Left colon (tissue), 2 donors: ENCODE data around the gene TRIM5. TPM values are rescaled to one million over a fixed set of nuclear protein-coding genes. Genes with fewer than 3 reads are reported as not detected.

Experiments
- ATAC-seq: fragments of 200-7000 bp; cut with Tn5 transposase; one replicate; pipeline ENCODE4 v1.9.1; 2020; ENCODE audit warnings: mild to moderate bottlenecking, moderate library complexity
- DNase-seq, 2 donors: peaks; one replicate each; pipeline ENCODE4 v3.0.0-alpha.2; 2020
- intact Hi-C, 2 donors: fragments of 100-400 bp; cut with DNase I in 1 of 2; cut with micrococcal nuclease in 1 of 2; formaldehyde crosslinking; loops; one replicate each; pipeline versions ENCODE4 v1.11.2 to v1.14.0; 2022; cut with DNase I, micrococcal nuclease
- total RNA-seq, 2 donors: library from RNA; stranded (reverse); fragmentation: NEBNext Ultra II Directional; extraction: Animal tissue kit (Norgen Biotek cat#: 25700); gene quantifications; one replicate each; pipeline ENCODE4 v1.2.1, GENCODE V29; 2021
- donor health status: DM: no; HTN: no; CAD: no.
- donor health status: DM: yes; HTN: yes; CAD: no.

The TRIM5 gene
- total RNA-seq, 2 donors from 2014 or later, result 17.6 TPM

- ATAC-seq (no peak), DNase-seq (no peak)
- intact Hi-C loops, result no loop called here
Observed at GRCh38 chr11:5643585-5643984, 41.3 kb downstream of the TRIM5 start.

GRCh38 chr11:5639953-5640352 lies 44.9 kb downstream of the TRIM5 start:
- DNase-seq, result no peak
- ATAC-seq, result no peak
- intact Hi-C loops, result no loop called here

GRCh38 chr11:5631969-5632635 lies 52.8 kb downstream of the TRIM5 start:
- DNase-seq, result no peak
- ATAC-seq, result no peak
- intact Hi-C loops, result no loop called here

GRCh38 chr11:5631417-5631816 lies 53.5 kb downstream of the TRIM5 start:
- ATAC-seq (no peak), DNase-seq (no peak)
- intact Hi-C loops, result no loop called here

- ATAC-seq (no peak), DNase-seq (no peak)
- intact Hi-C loops, result no loop called here
Observed at GRCh38 chr11:5626196-5626595, 58.7 kb downstream of the TRIM5 start.

DNA sequence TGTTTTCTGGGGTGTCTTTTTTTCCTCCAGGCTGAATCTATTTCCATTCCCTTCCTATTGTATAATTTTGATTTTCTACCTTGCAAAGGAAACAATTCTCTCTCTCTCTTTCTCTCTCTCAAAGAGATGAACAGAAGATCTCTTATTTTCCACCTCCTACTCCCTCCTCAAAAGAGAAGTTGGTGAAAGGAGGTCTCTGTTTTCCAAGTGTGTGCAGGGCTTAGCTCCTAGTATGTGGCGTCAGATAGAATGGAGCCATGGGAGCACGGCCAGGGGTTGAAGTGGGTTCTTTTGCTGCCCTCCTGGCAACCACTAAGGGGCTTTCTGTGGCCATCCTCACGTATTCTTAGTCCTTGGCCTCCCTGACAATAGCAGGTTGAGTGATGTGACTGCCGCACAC lies 59.6 kb downstream of the TRIM5 start:
- intact Hi-C loops, result no loop called here
- DNase-seq, result no peak
- ATAC-seq, result no peak

DNA sequence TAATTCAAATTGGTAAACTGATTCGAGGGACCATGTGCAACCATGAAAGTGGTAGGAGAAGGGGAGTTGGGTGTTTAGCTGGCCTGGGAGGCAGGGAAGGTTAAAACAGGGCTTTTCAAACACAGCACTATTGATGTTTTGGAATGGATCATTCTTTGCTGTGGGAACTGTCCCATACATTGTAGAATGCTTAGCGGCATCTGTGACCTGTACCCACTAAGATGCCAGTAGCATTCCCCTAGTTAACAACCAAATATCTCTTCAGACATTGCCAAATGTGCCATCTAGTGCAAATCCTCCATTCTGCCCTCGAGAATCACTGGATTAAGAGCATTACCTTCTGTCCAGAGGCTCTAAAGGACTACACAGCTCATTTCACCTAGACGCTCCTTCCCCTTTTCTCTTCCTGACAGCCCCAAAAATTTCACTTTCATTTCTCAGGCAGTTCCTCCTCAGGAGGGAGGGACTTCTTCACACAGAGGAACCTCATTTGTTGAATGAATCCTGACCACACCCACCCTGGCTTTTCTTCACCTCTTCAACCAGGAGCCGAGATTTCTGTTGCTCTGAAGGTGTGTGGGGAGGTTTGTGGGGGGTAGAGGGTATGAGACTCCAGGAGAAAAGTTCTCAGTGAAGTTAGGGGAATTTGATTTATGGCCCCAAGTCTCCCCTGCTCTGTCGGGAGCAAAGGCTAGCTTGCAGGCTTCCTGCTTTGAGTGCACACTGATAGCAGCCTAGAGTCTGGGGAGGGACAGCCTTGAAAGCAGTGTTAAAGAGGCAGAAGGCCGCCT lies 60.2 kb downstream of the TRIM5 start, which contains the start of gene TRIM34:
TRIM34 (plus strand) TSS at position 513 of the 791 bp plus-strand sequence. CDS start 7,331 bp downstream, outside the sequence.
- ATAC-seq, result peak; percentile 89
- peak; percentile 62 to 70 for DNase-seq
- intact Hi-C loops, result no loop called here

DNA sequence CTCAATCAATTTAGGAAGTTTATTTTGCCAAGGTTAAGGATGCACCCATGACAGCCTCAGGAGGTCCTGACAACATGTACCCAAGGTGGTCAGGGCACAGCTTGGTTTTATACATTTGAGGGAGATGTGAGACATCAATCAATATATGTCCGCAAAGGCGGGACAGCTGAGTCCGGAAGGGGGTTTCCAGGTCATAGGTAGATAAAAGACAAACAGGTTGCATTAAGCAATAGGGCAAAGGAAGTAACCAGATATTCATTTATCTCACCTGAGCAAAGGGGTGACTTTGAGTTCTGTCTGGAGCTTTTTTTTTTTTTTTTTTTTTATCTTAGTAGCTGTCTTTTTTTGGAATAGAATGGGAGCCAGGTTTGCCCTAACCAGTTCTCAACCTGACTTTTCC lies 62.1 kb downstream of the TRIM5 start:
- ATAC-seq (no peak), DNase-seq (no peak)
- intact Hi-C loops, result no loop called here

DNA sequence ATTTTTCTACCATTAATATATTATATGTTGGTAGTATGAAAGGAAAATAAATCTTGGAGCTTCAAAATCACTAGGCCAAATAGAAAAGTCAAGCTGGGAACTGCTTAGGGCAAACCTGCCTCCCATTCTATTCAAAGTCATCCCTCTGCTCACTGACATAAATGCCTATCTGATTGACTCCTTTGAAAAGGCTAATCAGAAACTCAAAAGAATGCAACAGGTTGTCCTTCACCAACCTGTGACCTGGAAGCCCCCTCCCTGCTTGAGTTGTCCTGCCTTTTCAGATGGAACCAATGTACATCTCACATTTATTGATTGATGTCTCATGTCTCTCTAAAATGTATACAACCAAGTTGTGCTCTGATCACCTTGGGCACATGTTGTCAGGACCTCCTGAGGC lies 63.3 kb downstream of the TRIM5 start:
- intact Hi-C loops, result no loop called here
- no peak for ATAC-seq
- no peak for DNase-seq

DNA sequence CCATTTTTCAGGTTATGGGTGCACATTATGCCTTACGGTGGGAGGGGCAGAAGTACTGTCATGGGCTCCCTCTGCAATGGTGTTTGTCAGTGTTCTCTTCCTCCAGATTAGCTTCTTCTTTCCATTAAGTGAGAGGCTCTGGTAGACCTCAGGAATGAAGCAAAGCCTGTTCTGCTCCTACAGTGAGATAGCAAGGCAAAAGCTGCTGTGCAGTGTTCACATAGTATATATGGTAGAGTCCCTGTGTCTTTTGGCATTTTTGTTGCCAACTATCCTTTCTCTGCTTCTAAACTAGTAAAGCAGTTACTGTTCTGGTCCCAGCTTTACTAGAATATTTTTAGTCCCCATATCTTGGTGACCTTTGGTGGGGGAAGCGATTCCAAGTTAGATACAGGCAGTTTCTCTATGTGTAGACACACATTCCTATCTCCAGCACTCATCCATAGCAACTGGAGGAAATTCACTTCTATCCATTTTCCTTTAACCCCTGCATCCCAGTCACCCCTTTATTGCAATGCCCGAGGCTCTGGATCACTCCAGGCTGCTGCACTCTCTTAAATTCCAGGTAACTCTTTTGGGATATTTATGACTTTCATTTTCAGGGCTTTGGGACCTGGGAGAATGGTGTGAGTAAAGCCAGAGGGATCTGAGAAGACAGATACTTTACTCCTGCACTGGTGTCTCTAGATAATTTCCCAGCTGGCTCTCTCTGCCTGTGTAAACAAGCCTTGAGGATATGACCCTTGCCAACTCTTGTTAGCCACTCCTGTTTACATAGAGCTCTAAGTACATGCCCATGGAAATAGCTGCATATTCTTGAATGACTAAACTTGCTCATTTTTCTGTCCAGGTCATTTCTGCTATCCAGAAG lies 64.0 kb downstream of the TRIM5 start:
- ATAC-seq (peak; percentile 87), DNase-seq (peak in 1 of 2 donors; percentile 42)
- intact Hi-C loops, result no loop called here

- ATAC-seq (no peak), DNase-seq (no peak)
- intact Hi-C loops, result no loop called here
Observed at GRCh38 chr11:5618807-5619206, 66.1 kb downstream of the TRIM5 start.

Other genes with a start within 250 kb of the TRIM5 start
- not detected for gene OR51I1, start 243.6 kb downstream of the TRIM5 start, total RNA-seq
- not detected for gene OR51I2, start 235.8 kb downstream of the TRIM5 start, total RNA-seq
- not detected for gene OR52D1, start 196.4 kb downstream of the TRIM5 start, total RNA-seq
- gene UBQLN3, start 175.1 kb downstream of the TRIM5 start, total RNA-seq, result not detected
- gene UBQLNL, start 168.4 kb downstream of the TRIM5 start, total RNA-seq, result under 1 TPM; 0.25 to 0.49 TPM
- gene OR52H1, start 136.5 kb downstream of the TRIM5 start, total RNA-seq, result under 1 TPM; 0.25 to 0.27 TPM
- not detected for gene OR52B6, start 104.2 kb downstream of the TRIM5 start, total RNA-seq
- gene TRIM6, start 88.4 kb downstream of the TRIM5 start, total RNA-seq, result 1 to 10 TPM in 1 of 2 donors, under 1 TPM in 1; 0.40 to 1.7 TPM
- gene TRIM34, start 60.1 kb downstream of the TRIM5 start, total RNA-seq, result 1 to 10 TPM; 7.9 to 9.8 TPM
- 10 to 100 TPM; 21.0 to 25.2 TPM for gene TRIM22, start 4.7 kb upstream of the TRIM5 start, total RNA-seq
- gene OR56B1, start 51.4 kb upstream of the TRIM5 start, total RNA-seq, result not detected
- gene OR52N4, start 69.2 kb upstream of the TRIM5 start, total RNA-seq, result not detected
- gene OR52N5, start 98.3 kb upstream of the TRIM5 start, total RNA-seq, result not detected
- gene OR52N1, start 106.2 kb upstream of the TRIM5 start, total RNA-seq, result not detected
- gene OR52N2, start 123.8 kb upstream of the TRIM5 start, total RNA-seq, result not detected
- gene OR52E6, start 156.8 kb upstream of the TRIM5 start, total RNA-seq, result not detected
- not detected for gene OR52E8, start 172.6 kb upstream of the TRIM5 start, total RNA-seq
- not detected for gene OR52E4, start 195.6 kb upstream of the TRIM5 start, total RNA-seq
- gene OR52E5, start 208.1 kb upstream of the TRIM5 start, total RNA-seq, result not detected